Left hindlimb (tissue), 1 donor: ENCODE data around the gene DNAJB2.
"Not testable (repeated sequence)": the region's sequence is repeated elsewhere in the genome, so short reads cannot be mapped to it uniquely, and the experiment has no call there.

Experiments
- DNase-seq: peaks from one replicate; pipeline ENCODE4 v3.0.0-alpha.2; 2018

The DNAJB2 gene

GRCh38 chr2:219279151-219279915 lies at the start of gene DNAJB2:
TSS of gene DNAJB2 (plus strand) at chr2:219279366. CDS start at chr2:219279834, 468 bp downstream.
- peak; percentile 99 for DNase-seq

GRCh38 chr2:219230059-219230540 lies 49.1 kb upstream of the DNAJB2 start:
- no peak for DNase-seq

- no peak for DNase-seq
Observed at GRCh38 chr2:219234331-219234730, 44.8 kb upstream of the DNAJB2 start.

- no peak for DNase-seq
Observed at GRCh38 chr2:219243291-219243761, 35.8 kb upstream of the DNAJB2 start.

- DNase-seq, result no peak
Observed at GRCh38 chr2:219244789-219245147, 34.4 kb upstream of the DNAJB2 start.

GRCh38 chr2:219245148-219245898 lies 33.8 kb upstream of the DNAJB2 start, which contains the start of the genes GLB1L and STK16:
TSS of gene GLB1L (minus strand) at chr2:219245444. CDS start at chr2:219243573, 1,871 bp downstream.
TSS of gene STK16 (plus strand) at chr2:219245479. CDS start at chr2:219246000, 521 bp downstream.
- peak; percentile 95 for DNase-seq

GRCh38 chr2:219245899-219246230 lies 33.3 kb upstream of the DNAJB2 start:
- DNase-seq, result no peak

- no peak for DNase-seq
Observed at GRCh38 chr2:219246559-219246958, 32.6 kb upstream of the DNAJB2 start.

GRCh38 chr2:219247678-219248642 lies 31.2 kb upstream of the DNAJB2 start:
- DNase-seq, result no peak

- DNase-seq, result no peak
Observed at GRCh38 chr2:219248845-219249202, 30.3 kb upstream of the DNAJB2 start.

GRCh38 chr2:219249203-219249980 lies 29.8 kb upstream of the DNAJB2 start:
- DNase-seq, result peak; percentile 74

- no peak for DNase-seq
Observed at GRCh38 chr2:219250049-219250781, 29.0 kb upstream of the DNAJB2 start.

GRCh38 chr2:219251656-219252055 lies 27.5 kb upstream of the DNAJB2 start:
- no peak for DNase-seq

GRCh38 chr2:219252084-219252483 lies 27.1 kb upstream of the DNAJB2 start:
- no peak for DNase-seq

- DNase-seq, result no peak
Observed at GRCh38 chr2:219252570-219252899, 26.6 kb upstream of the DNAJB2 start.

- DNase-seq, result peak; percentile 45
Observed at GRCh38 chr2:219252900-219253752, 26.0 kb upstream of the DNAJB2 start, which contains the start of gene TUBA4B. TSS of gene TUBA4B (plus strand) at chr2:219253243. CDS start at chr2:219253408, 165 bp downstream.

- peak; percentile 68 for DNase-seq
Observed at GRCh38 chr2:219253753-219254589, 25.2 kb upstream of the DNAJB2 start, which contains the start of gene TUBA4A. TSS of gene TUBA4A (minus strand) at chr2:219253918. CDS start at chr2:219253858, 60 bp downstream.

- no peak for DNase-seq
Observed at GRCh38 chr2:219254590-219255201, 24.5 kb upstream of the DNAJB2 start.

GRCh38 chr2:219258942-219259341 lies 20.2 kb upstream of the DNAJB2 start:
- not testable (repeated sequence) for DNase-seq
